ENCODE results near the gene WDR54. TPM values are rescaled to one million over a fixed set of nuclear protein-coding genes. Genes with fewer than 3 reads are reported as not detected.

The WDR54 gene
- total RNA-seq, 1 experiment from 2014 or later: 54.9 TPM

- no TSS peak for BruUV-seq (replicated peaks)
- Histone ChIP-seq H3K4me3 (replicated peaks in 1 of 2; ENCODE audit: low read depth in 1 of 2, low read length in 2 of 2) (no peak overlapping the region), H3K9me3 (ENCODE audit: control insufficient read depth in 1 of 2, insufficient read depth in 1 of 2, low read depth in 1 of 2, low read length in 2 of 2) (no peaks in the 10 kb centered on the region), H3K4me1 (ENCODE audit: control insufficient read depth in 1 of 2, insufficient read depth in 2 of 2, low read length in 2 of 2) (no peaks in the 10 kb centered on the region), H2AFZ (ENCODE audit: low read depth, low read length, poor library complexity, severe bottlenecking) (no peak overlapping the region), H3K36me3 (ENCODE audit: control insufficient read depth in 1 of 2, insufficient read depth in 2 of 2, low read length in 2 of 2) (no peaks in the 10 kb centered on the region), H3K79me2 (ENCODE audit: insufficient read depth, low read length) (no peaks in the 10 kb centered on the region), H3K9me2 (ENCODE audit: insufficient read depth) (no peaks in the 10 kb centered on the region), H3K4me2 (ENCODE audit: low read length) (no peak overlapping the region), H3K27ac (ENCODE audit: low read depth, low read length) (no peak overlapping the region), H3K27me3 (ENCODE audit: insufficient read depth, low read length) (no peaks in the 10 kb centered on the region), H3K9ac (ENCODE audit: low read length) (no peak overlapping the region), H4K20me1 (ENCODE audit: insufficient read depth) (no peaks in the 10 kb centered on the region)
- POLR2A ChIA-PET: no interaction called here
- TF ChIP-seq CTCF (IDR thresholded peaks at IDR 0.05 in 2 of 3, conservative IDR thresholded peaks at IDR 0.05 in 1 of 3; ENCODE audit: borderline replicate concordance in 1 of 3, insufficient read depth in 1 of 3, low read depth in 2 of 3, low read length in 2 of 3) (no peak), ZBTB33 (IDR thresholded peaks at IDR 0.05; ENCODE audit: extremely low read depth, insufficient replicate concordance, low read length) (no peak), SP1 (IDR thresholded peaks at IDR 0.05; ENCODE audit: low read depth) (no peak), RAD21 (IDR thresholded peaks at IDR 0.05; ENCODE audit: low read depth) (no peak), TCF7L2 (IDR thresholded peaks at IDR 0.05; ENCODE audit: borderline replicate concordance, extremely low read depth, insufficient read depth, insufficient read length) (no peak), EGR1 (IDR thresholded peaks at IDR 0.05; ENCODE audit: low read depth) (no peak), REST (IDR thresholded peaks at IDR 0.05; ENCODE audit: low read depth) (no peak), CBX3 (IDR thresholded peaks at IDR 0.05; ENCODE audit: low read depth) (no peak), ELF1 (IDR thresholded peaks at IDR 0.05; ENCODE audit: borderline replicate concordance, low read depth) (no peak), EZH2 (IDR thresholded peaks at IDR 0.05) (no peak), YY1 (IDR thresholded peaks at IDR 0.05; ENCODE audit: extremely low read depth, insufficient replicate concordance, low read depth, low read length) (no peak), JUND (IDR thresholded peaks at IDR 0.05) (no peak), CEBPB (IDR thresholded peaks at IDR 0.05; ENCODE audit: low read depth) (no peak)
- no peak for DNase-seq (ENCODE audit: low read depth, low spot score)
- RAD21 ChIA-PET (ENCODE audit: low non-redundant PET in 1 of 2, low total read pairs in 2 of 2, uncharacterized antibody in 2 of 2, unreplicated experiment in 2 of 2): no interaction called here
- ATAC-seq: no peak
- CTCF ChIA-PET: no interaction called here
- intact Hi-C loops (cut with micrococcal nuclease): no loop called here
These were observed 6.4 kb upstream of the WDR54 start for GRCh38 chr2:74414881-74415761.

Data from HCT116 (cell line).